Neuron (in vitro differentiated cells): ENCODE data around the gene DTNA.
"Not testable (repeated sequence)": the region's sequence is repeated elsewhere in the genome, so short reads cannot be mapped to it uniquely, and the experiment has no call there.

Source experiments
- H2AFZ ChIP-seq: one replicate; pipeline ENCODE4 v1.6.1; 2013; ENCODE audit warnings: low read depth, mild to moderate bottlenecking, inconsistent platforms, low read length, moderate library complexity
- H3K27me3 ChIP-seq: one replicate; pipeline ENCODE4 v1.6.1; 2013; ENCODE audit warnings: low read length; ENCODE audit not compliant: insufficient read depth
- H3K36me3 ChIP-seq: one replicate; pipeline ENCODE4 v1.6.1; 2013; ENCODE audit warnings: low read length; ENCODE audit not compliant: insufficient read depth
- H3K4me1 ChIP-seq: one replicate; pipeline ENCODE4 v1.6.1; 2013; ENCODE audit warnings: low read length; ENCODE audit not compliant: insufficient read depth
- H3K4me3 ChIP-seq: 2 replicates; pipeline ENCODE4 v1.5.1; 2013; ENCODE audit warnings: mild to moderate bottlenecking, low read length, moderate library complexity
- H3K9me3 ChIP-seq: one replicate; pipeline ENCODE4 v1.6.1; 2013; ENCODE audit warnings: low read length

Gene DTNA

DNA sequence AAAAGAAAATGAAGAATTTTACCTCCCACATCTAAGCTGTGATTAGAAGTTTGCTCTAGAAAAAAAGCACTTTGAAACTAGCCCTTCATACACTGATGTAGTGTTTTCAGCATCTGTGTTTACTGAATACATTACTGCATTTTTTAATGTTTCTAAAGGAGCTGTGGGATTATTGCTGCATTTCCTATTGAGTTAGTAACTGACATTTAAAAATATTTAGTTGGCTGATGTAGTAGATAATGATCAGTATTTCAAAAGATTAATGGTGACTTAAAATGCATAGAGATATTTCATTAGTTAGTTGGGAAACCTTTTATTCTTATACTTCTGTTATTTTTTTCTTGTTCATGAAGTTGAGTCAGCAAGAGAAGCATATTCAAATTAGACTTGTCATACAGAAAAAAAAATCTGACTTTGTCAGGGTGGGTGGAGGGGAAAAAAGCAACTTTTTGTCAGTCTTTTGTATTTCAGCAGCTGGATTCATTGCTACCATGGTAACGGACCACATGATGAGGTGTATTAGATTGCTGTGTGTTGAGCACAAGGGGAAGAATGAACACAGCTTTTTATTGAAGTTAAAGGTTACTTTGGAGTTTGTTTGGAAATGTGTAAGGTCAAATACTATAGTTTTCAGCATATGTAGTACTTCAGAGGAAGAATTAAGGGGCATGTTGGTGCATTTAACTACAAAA lies at the start of gene DTNA:
DTNA (plus strand) TSS at position 549 of the 692 bp plus-strand sequence. CDS start 45,679 bp downstream, outside the sequence.
- peaks cover 24% of the 10 kb centered on the region for H3K4me1 ChIP-seq
- H3K9me3 ChIP-seq: no peaks in the 10 kb centered on the region

DNA sequence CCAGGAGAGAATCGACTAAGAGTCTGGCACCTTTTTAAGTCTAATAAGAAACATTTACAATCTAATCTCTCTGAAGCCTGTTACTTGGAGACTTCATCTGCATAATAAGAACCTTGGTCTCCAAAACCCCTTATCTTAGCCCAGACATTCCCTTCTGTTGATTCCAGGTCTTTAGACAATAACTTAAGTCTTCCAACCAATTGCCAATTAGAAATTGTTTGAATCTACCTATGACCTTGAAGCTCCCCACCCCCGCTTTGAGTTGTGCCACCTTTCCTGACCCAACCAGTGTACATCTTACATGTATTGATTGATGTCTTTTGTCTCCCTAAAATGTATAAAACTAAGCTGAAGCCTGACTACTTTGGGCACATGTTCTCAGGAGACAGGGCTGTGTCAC lies 49.5 kb upstream of the DTNA start:
- Histone ChIP-seq H3K36me3 (no peaks in the 10 kb centered on the region), H2AFZ (no peak overlapping the region), H3K27me3 (no peaks in the 10 kb centered on the region), H3K9me3 (no peaks in the 10 kb centered on the region), H3K4me1 (peaks cover 32% of the 10 kb centered on the region), H3K4me3 (no peak overlapping the region)

More for the DNA sequence above, at the start of gene DTNA:
- H3K36me3 ChIP-seq: no peaks in the 10 kb centered on the region
- H2AFZ ChIP-seq: no peak within 1 kb of the TSS
- peaks cover 46% of the 10 kb centered on the region for H3K27me3 ChIP-seq
- H3K4me3 ChIP-seq: peak within 1 kb of the TSS; percentile 7

DNA sequence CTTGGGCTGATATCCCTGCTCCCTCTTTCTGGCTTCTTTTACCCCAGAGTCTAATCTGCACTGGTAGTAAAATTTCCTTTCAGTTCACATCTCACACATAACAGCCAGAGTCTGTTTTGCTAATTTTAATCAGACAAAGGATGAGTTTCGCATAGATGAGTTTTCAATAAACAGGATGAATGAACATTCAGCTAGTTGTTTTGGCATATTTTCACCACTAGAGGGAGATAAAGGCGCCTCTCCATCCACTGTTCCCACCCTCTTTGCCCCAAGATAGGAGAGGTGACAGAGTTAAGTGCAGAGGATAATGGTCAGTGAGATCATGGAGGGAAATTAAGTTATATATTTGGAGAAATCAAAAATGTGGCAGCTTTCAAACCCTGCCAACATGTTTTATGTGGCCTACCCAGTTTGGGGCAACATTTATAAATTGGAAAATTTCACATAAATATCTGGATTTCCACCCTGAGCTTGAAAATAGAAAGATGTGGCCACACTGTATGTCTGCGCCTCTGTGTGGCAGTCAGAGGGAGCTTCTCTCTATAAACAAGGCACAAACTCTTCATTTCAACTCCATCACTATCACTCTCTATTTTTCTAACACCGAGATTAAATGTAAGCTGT lies 48.5 kb upstream of the DTNA start:
- peaks cover 23% of the 10 kb centered on the region for H3K4me1 ChIP-seq
- no peak overlapping the region for H3K4me3 ChIP-seq
- H2AFZ ChIP-seq: no peak overlapping the region
- H3K9me3 ChIP-seq: no peaks in the 10 kb centered on the region
- no peaks in the 10 kb centered on the region for H3K27me3 ChIP-seq
- H3K36me3 ChIP-seq: no peaks in the 10 kb centered on the region

DNA sequence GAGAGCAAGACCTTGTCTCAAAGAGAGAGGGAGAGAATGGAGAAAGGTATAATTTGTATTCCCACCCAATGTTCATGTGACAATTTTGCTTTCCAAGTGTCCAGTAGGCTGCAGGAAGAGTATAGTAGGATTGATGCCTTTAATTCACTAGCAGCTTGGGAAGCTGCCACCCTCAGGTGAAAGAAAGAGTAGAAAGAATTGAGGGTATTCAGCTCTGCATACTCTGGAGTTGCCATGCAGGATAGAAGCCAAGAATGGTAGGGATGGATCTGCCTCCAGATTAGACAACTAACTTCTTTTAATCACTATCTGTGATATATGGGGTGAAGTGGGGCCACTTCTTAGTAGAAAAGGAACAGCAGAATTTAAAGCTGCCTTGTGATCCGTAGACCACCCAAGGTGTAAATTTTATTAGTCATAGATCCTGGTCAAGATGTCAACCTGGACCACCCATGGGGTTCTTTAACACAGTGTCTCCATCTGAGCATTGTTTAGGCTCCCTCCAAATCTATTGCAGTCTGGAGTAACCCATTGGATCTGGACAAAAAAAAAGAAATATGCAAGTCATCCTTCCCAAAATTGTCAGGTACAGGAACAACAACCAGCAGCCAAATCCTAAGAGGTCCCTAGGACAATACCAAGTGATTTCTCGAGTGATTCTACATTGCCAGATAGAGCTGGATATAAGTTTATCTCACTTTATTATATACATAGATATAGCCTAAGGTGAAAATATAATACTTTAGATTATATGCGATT lies 33.1 kb upstream of the DTNA start:
- H3K9me3 ChIP-seq: no peaks in the 10 kb centered on the region
- no peaks in the 10 kb centered on the region for H3K27me3 ChIP-seq
- H3K4me1 ChIP-seq: no peaks in the 10 kb centered on the region
- H2AFZ ChIP-seq: no peak overlapping the region
- H3K36me3 ChIP-seq: no peaks in the 10 kb centered on the region
- no peak overlapping the region for H3K4me3 ChIP-seq

DNA sequence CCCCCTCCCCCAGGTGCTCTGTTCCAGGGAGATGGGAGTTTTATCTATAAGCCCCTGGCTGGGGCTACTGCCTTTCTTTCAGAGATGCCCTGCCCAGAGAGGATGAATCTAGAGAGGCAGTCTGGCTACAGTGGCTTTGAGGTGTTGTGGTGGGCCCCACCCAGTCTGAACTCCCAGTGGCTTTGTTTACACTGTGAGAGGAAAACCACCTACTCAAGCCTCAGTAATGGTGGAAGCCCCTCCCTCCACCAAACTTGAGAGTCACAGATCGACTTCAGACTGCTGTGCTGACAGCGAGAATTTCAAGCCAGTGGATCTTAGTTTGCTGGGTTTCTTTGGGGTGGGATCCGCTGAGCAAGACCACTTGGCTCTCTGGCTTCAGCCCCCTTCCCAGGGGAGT lies 20.3 kb upstream of the DTNA start:
- H3K4me1 ChIP-seq, H3K9me3 ChIP-seq, H2AFZ ChIP-seq, H3K36me3 ChIP-seq, H3K4me3 ChIP-seq: not testable (repeated sequence)
- peaks cover 18% of the 10 kb centered on the region for H3K27me3 ChIP-seq

DNA sequence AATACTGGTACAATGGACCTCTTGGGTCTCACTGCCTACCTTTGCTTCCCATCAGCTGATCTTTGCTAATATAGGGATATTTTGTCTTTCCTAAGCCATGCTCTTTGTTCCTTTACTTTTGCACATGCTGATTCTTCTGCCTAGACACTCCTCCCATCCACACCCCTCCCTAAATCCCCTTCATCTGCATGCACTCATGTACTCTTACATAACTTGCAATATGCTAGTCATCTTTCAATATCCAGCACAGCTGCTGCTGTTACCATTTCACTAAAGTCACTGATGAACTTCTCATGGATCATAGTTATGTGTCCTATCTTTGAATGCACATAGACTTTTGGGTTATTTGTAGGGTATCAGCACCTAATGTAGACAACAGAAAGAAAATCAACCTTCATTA lies 18.5 kb upstream of the DTNA start:
- H3K9me3 ChIP-seq: no peaks in the 10 kb centered on the region
- no peak overlapping the region for H3K4me3 ChIP-seq
- no peaks in the 10 kb centered on the region for H3K36me3 ChIP-seq
- peaks cover 21% of the 10 kb centered on the region for H3K27me3 ChIP-seq
- H2AFZ ChIP-seq: no peak overlapping the region
- no peaks in the 10 kb centered on the region for H3K4me1 ChIP-seq

DNA sequence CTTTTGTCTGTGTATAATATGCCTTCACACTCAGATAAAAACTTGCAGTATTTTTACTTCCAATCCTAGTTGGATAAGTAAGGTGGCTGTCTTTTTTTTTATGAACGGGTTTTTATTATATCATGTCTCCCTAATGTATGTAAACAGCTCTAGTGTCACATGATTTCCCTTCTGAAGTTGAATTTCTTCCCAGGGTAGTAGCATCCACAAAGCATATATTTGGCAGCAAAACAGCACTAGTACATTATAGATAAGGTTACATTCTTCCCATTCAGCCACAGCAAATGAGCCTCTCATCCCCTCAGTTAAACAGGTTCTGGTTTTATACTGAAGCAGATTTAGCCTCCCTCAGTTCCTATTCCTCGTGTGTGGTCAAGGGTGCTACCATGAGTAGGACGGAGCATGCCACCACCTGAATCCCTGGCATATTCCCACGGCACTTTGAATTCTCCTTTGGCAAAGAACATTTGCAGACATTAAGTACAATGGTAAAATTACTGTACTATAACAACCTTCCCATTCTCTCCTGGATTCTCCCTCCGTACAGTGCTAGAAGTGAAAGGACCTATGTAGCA lies 15.4 kb upstream of the DTNA start:
- H3K36me3 ChIP-seq: no peaks in the 10 kb centered on the region
- H3K4me3 ChIP-seq: no peak overlapping the region
- no peak overlapping the region for H2AFZ ChIP-seq
- H3K27me3 ChIP-seq: peaks cover 31% of the 10 kb centered on the region
- H3K4me1 ChIP-seq: peaks cover 7% of the 10 kb centered on the region
- peaks cover 4% of the 10 kb centered on the region for H3K9me3 ChIP-seq

DNA sequence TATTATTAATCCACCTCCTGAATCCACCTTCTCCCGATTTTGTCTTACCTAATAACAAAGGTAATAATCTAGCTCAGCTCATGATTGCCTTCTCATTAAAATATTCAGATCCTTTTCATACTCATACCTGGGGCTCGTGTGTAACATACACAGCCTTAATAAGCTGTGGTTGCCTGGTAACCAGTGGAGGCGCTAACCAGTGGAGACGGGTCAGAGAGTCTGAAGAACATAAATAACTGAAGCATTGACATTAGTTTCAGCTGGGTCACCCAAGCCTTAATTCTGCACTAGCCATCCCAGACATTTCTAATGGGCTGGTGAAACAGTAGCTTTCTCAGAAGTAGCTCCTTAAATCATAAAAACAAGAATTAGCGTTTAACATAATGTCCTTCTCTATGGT lies 14.8 kb upstream of the DTNA start:
- peaks cover 7% of the 10 kb centered on the region for H3K4me1 ChIP-seq
- peaks cover 33% of the 10 kb centered on the region for H3K27me3 ChIP-seq
- no peak overlapping the region for H2AFZ ChIP-seq
- H3K36me3 ChIP-seq: no peaks in the 10 kb centered on the region
- peaks cover 4% of the 10 kb centered on the region for H3K9me3 ChIP-seq
- no peak overlapping the region for H3K4me3 ChIP-seq

DNA sequence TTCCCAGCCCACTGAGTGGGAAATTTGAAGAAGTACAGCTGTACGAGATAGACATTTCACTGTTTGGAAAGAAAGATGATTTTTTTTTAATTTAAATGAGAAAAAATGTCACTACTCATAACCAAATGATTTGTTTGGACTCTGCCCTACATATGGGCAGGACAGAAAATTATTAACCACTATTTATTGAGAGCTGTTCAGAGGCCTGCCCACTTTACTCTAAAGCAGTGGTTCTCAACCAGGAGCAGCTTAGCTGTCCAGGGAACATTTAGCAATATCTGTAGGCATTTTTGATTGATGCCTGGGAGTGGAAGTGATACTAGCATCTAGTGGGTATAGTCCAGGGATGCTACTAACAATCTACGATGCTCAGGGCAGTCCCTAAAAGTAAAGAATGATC lies 13.4 kb upstream of the DTNA start:
- H3K4me1 ChIP-seq: peaks cover 7% of the 10 kb centered on the region
- no peaks in the 10 kb centered on the region for H3K36me3 ChIP-seq
- H2AFZ ChIP-seq: no peak overlapping the region
- H3K9me3 ChIP-seq: peaks cover 6% of the 10 kb centered on the region
- H3K27me3 ChIP-seq: peaks cover 40% of the 10 kb centered on the region
- H3K4me3 ChIP-seq: no peak overlapping the region

DNA sequence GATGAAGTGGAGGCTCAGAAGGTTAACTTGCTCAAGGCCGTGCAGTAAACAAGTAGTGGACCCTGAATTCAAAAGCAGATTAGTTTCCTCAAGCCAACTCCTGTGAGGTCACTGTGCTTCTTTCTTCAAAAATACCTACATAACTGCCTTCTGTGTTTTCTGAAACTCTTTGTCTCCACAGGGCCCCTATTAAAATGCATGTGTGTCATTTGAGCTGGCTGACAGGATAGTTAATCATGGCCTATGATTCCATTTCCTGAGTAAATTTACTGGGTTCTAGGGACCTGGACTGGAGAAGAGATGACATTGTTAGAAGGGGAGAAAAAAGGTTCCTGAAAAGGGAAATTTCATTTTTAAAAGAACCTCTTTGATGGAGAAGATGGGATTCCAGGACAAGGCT lies 12.9 kb upstream of the DTNA start:
- H3K4me1 ChIP-seq: peaks cover 7% of the 10 kb centered on the region
- no peak overlapping the region for H2AFZ ChIP-seq
- H3K4me3 ChIP-seq: no peak overlapping the region
- peaks cover 6% of the 10 kb centered on the region for H3K9me3 ChIP-seq
- peaks cover 42% of the 10 kb centered on the region for H3K27me3 ChIP-seq
- no peaks in the 10 kb centered on the region for H3K36me3 ChIP-seq

DNA sequence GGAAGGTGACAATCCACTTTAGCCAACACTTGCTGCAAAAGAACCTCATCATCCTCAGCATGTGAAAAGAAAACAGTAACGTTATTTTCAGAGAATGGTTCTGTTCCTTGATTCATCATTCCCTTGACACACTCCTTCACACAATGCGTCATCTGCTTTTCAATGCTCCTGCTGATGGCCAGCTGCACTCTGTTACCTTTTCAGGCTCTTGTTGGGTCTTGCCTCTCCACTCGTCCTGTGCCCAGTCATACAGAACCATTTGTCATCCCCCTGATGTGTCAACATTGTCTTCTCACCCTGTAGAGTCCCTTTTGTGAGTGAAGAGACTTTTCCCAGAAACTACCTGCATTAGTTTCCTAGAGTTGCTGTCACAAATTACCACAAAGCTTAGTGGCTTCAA lies 12.2 kb upstream of the DTNA start:
- no peak overlapping the region for H3K4me3 ChIP-seq
- peaks cover 7% of the 10 kb centered on the region for H3K4me1 ChIP-seq
- no peaks in the 10 kb centered on the region for H3K36me3 ChIP-seq
- H2AFZ ChIP-seq: no peak overlapping the region
- H3K27me3 ChIP-seq: peaks cover 43% of the 10 kb centered on the region
- peaks cover 6% of the 10 kb centered on the region for H3K9me3 ChIP-seq

- Histone ChIP-seq H3K27me3 (peaks cover 64% of the 10 kb centered on the region), H3K9me3 (peaks cover 6% of the 10 kb centered on the region), H3K4me3 (no peak overlapping the region), H3K36me3 (no peaks in the 10 kb centered on the region), H2AFZ (no peak overlapping the region), H3K4me1 (peaks cover 7% of the 10 kb centered on the region)
These were observed 8.2 kb upstream of the DTNA start for GRCh38 chr18:34701911-34702310.

- no peak overlapping the region for H3K4me3 ChIP-seq
- H3K36me3 ChIP-seq: no peaks in the 10 kb centered on the region
- H3K27me3 ChIP-seq: peaks cover 73% of the 10 kb centered on the region
- no peak overlapping the region for H2AFZ ChIP-seq
- peaks cover 6% of the 10 kb centered on the region for H3K9me3 ChIP-seq
- peaks cover 4% of the 10 kb centered on the region for H3K4me1 ChIP-seq
These were observed 7.3 kb upstream of the DTNA start for GRCh38 chr18:34702814-34703213.
